Measurements from ENCODE around the gene SPDYC. TPM values are rescaled to one million over a fixed set of nuclear protein-coding genes. Genes with fewer than 3 reads are reported as not detected.

Gene SPDYC
- total and polyA plus RNA-seq, 2 experiments from 2014 or later = 0.27 TPM; not detected in 1

- no peak for DNase-seq (ENCODE audit: low spot score)
- Mint-ChIP-seq H3K9me3 (no peaks in the 10 kb centered on the region; the same call in 2 of the 3 replicates), H3K4me3 (no peak overlapping the region), H3K27ac (no peak overlapping the region), H3K36me3 (ENCODE audit: low read depth) (peaks cover 65% of the 10 kb centered on the region), H3K27me3 (ENCODE audit: insufficient read depth, low read depth, poor library complexity) (peaks cover 8% of the 10 kb centered on the region), H3K4me1 (peaks cover 12% of the 10 kb centered on the region)
- H3K36me3 ChIP-seq (ENCODE audit: insufficient read depth) = peaks cover 12% of the 10 kb centered on the region
- H3K4me2 ChIP-seq = no peak overlapping the region
- H3K27me3 ChIP-seq (ENCODE audit: insufficient read depth) = no peaks in the 10 kb centered on the region
- H3F3A ChIP-seq (replicated peaks; ENCODE audit: low read depth) = peaks cover 19% of the 10 kb centered on the region
- peaks cover 7% of the 10 kb centered on the region for H4K20me1 ChIP-seq (replicated peaks; ENCODE audit: insufficient read depth)
- TF ChIP-seq JUNB (IDR thresholded peaks at IDR 0.05; ENCODE audit: unreplicated experiment) = no peak
- TF ChIP-seq POLR2AphosphoS5 (IDR thresholded peaks at IDR 0.05; ENCODE audit: low read depth) = no peak
- TF ChIP-seq ETS1 (IDR thresholded peaks at IDR 0.05) = no peak
- TF ChIP-seq STAT1 (IDR thresholded peaks at IDR 0.05; ENCODE audit: unreplicated experiment) = no peak
- no peak for TF ChIP-seq CTCF (conservative IDR thresholded peaks at IDR 0.05; ENCODE audit: low read depth in 2 of 2)
- no peak for TF ChIP-seq REST (IDR thresholded peaks at IDR 0.05; ENCODE audit: unreplicated experiment)
- TF ChIP-seq EZH2 (IDR thresholded peaks at IDR 0.05; ENCODE audit: low read depth, unreplicated experiment) = no peak
- TF ChIP-seq EZH2phosphoT487 (IDR thresholded peaks at IDR 0.05; ENCODE audit: unreplicated experiment) = no peak
- no peak for TF ChIP-seq ZNF331 (CRISPR knock-in tag; IDR thresholded peaks at IDR 0.05; ENCODE audit: low read depth)
- no peak for TF ChIP-seq CREB1 (CRISPR knock-in tag; IDR thresholded peaks at IDR 0.05; ENCODE audit: low read depth)
- TF ChIP-seq ZNF462 (CRISPR knock-in tag; IDR thresholded peaks at IDR 0.05) = no peak
- no peak for TF ChIP-seq ZNF114 (CRISPR knock-in tag; IDR thresholded peaks at IDR 0.05)
- no peak for TF ChIP-seq NANOG (IDR thresholded peaks at IDR 0.05; ENCODE audit: borderline replicate concordance)
- H3K9me2 ChIP-seq (ENCODE audit: insufficient read depth) = no peaks in the 10 kb centered on the region
- H3K79me2 ChIP-seq (replicated peaks; ENCODE audit: insufficient read depth) = peaks cover 34% of the 10 kb centered on the region
- H2AFZ ChIP-seq = no peak overlapping the region
- no peak overlapping the region for H3K27ac ChIP-seq (ENCODE audit: low read depth)
- ATAC-seq = no peak
- peaks cover 11% of the 10 kb centered on the region for H3K4me1 ChIP-seq (ENCODE audit: insufficient read depth)
- no peak overlapping the region for H3K4me3 ChIP-seq
These were observed 44.6 kb upstream of the SPDYC start for GRCh38 chr11:65125197-65126056.
